ENCODE data around the gene NKIRAS1. TPM values are rescaled to one million over a fixed set of nuclear protein-coding genes. Genes with fewer than 3 reads are reported as not detected.

Gene NKIRAS1
- total RNA-seq, 2 donors from 2014 or later: 6.3 to 6.9 TPM

DNA sequence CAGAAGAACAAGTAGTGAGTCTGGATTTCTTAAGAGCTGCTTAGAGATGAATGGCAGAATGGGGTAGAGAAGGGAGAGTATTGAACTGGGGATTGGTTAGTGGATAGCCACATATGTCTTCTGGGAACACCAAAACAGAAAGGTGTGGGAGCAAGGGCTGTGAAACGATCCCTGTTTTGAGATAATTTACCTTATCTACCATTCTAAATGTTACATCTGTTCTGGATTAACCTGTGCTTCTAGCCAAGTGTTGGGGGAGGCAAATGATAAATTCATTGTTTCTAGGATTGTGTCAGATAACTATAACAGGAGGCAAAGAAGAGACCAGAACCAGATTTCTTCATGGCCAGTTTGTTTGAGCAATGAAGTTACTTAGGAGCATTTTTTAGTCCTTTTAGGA lies 36.7 kb upstream of the NKIRAS1 start:
- TF ChIP-seq, protein P1, sequence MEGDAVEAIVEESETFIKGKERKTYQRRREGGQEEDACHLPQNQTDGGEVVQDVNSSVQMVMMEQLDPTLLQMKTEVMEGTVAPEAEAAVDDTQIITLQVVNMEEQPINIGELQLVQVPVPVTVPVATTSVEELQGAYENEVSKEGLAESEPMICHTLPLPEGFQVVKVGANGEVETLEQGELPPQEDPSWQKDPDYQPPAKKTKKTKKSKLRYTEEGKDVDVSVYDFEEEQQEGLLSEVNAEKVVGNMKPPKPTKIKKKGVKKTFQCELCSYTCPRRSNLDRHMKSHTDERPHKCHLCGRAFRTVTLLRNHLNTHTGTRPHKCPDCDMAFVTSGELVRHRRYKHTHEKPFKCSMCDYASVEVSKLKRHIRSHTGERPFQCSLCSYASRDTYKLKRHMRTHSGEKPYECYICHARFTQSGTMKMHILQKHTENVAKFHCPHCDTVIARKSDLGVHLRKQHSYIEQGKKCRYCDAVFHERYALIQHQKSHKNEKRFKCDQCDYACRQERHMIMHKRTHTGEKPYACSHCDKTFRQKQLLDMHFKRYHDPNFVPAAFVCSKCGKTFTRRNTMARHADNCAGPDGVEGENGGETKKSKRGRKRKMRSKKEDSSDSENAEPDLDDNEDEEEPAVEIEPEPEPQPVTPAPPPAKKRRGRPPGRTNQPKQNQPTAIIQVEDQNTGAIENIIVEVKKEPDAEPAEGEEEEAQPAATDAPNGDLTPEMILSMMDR (conservative IDR thresholded peaks at IDR 0.05): no peak
- Histone ChIP-seq H3K4me1 (ENCODE audit: control insufficient read depth, insufficient read depth, low read length) (peaks cover 8% of the 10 kb centered on the region), H3K4me3 (ENCODE audit: low read length) (peak overlapping the region; percentile 4), H3K36me3 (ENCODE audit: control insufficient read depth, insufficient read depth, low read length) (no peaks in the 10 kb centered on the region), H3K27ac (ENCODE audit: low read depth, low read length) (no peak overlapping the region), H3K9ac (ENCODE audit: extremely low read depth, low read length, poor library complexity, severe bottlenecking) (peak overlapping the region; percentile 39), H3K9me3 (ENCODE audit: control insufficient read depth, low read length) (no peaks in the 10 kb centered on the region), H3K27me3 (ENCODE audit: control insufficient read depth, insufficient read depth, low read length, poor library complexity, severe bottlenecking) (no peaks in the 10 kb centered on the region)
- no peaks in the 10 kb centered on the region for H3K27me3 Mint-ChIP-seq (ENCODE audit: insufficient read depth)
- DNase-seq: no peak
- peaks cover 38% of the 10 kb centered on the region for H3K4me1 Mint-ChIP-seq
- peak overlapping the region; percentile 41 for H3K27ac Mint-ChIP-seq
- WGBS, 2 experiments (ENCODE audit: insufficient coverage in 1 of 2, insufficient read length in 1 of 2): 14% methylated on average over 1 of the region's 1 CpG; no CpG with 5 or more reads in 1 of the 2 experiments
- no peak overlapping the region for H3K4me3 Mint-ChIP-seq
- H3K36me3 Mint-ChIP-seq (ENCODE audit: low read depth): peaks cover 24% of the 10 kb centered on the region
- H3K9me3 Mint-ChIP-seq: no peaks in the 10 kb centered on the region

DNA sequence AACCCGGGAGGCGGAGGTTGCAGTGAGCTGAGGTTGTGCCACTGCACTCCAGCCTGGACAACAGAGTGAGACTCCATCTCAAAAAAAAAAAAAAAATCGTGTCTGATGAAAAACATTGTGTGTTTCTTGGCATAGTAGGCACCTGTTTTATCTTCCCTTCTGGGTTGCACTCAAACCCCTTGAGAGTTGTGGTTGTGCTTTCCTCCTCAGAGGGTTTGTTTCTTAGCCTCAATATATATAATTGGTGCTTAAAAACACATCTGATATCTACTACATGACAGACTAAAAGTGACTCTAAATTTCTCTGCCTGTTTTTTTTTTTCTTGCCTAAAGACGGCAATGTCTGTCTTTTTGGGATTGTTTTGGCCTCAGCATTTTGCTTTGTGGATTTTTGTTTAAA lies 35.9 kb upstream of the NKIRAS1 start:
- H3K27me3 ChIP-seq (ENCODE audit: control insufficient read depth, insufficient read depth, low read length, poor library complexity, severe bottlenecking): no peaks in the 10 kb centered on the region
- 71 to 90% methylated on average over 3 to 4 of the region's 4 CpGs for WGBS, 2 experiments (ENCODE audit: insufficient coverage in 1 of 2, insufficient read length in 1 of 2)
- H3K36me3 ChIP-seq (ENCODE audit: control insufficient read depth, insufficient read depth, low read length): no peaks in the 10 kb centered on the region
- H3K4me1 ChIP-seq (ENCODE audit: control insufficient read depth, insufficient read depth, low read length): peaks cover 8% of the 10 kb centered on the region
- no peak overlapping the region for H3K9ac ChIP-seq (ENCODE audit: extremely low read depth, low read length, poor library complexity, severe bottlenecking)
- no peaks in the 10 kb centered on the region for H3K9me3 ChIP-seq (ENCODE audit: control insufficient read depth, low read length)
- H3K27me3 Mint-ChIP-seq (ENCODE audit: insufficient read depth): no peaks in the 10 kb centered on the region
- DNase-seq: no peak
- TF ChIP-seq, protein P1 (conservative IDR thresholded peaks at IDR 0.05): no peak
- peaks cover 43% of the 10 kb centered on the region for H3K4me1 Mint-ChIP-seq
- H3K4me3 ChIP-seq (ENCODE audit: low read length): no peak overlapping the region
- no peaks in the 10 kb centered on the region for H3K9me3 Mint-ChIP-seq
- H3K36me3 Mint-ChIP-seq (ENCODE audit: low read depth): peaks cover 19% of the 10 kb centered on the region
- H3K27ac Mint-ChIP-seq: no peak overlapping the region
- H3K4me3 Mint-ChIP-seq: no peak overlapping the region
- no peak overlapping the region for H3K27ac ChIP-seq (ENCODE audit: low read depth, low read length)

DNA sequence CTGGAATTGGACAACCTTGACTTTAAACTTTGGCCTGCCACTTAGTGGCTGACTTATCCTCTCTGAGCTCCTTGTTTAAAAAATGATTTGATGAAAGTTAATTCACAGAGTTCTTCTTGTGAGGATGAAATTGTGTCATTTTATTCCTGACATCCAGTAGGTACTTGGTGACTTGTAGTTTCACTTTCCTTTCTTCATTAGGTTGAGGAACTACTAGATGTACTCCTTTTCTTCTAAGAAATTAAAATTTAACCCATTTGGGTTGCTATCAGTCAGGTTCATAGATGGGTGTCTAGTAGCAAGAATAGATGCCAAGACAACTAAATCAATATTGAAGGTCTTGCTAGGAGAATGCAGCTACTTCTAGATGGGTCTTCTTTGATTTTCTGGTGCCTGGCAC lies 33.5 kb upstream of the NKIRAS1 start:
- H3K27me3 ChIP-seq (ENCODE audit: control insufficient read depth, insufficient read depth, low read length, poor library complexity, severe bottlenecking): no peaks in the 10 kb centered on the region
- Mint-ChIP-seq H3K36me3 (ENCODE audit: low read depth) (peaks cover 6% of the 10 kb centered on the region), H3K9me3 (no peaks in the 10 kb centered on the region), H3K4me3 (no peak overlapping the region), H3K4me1 (peaks cover 45% of the 10 kb centered on the region), H3K27me3 (ENCODE audit: insufficient read depth) (no peaks in the 10 kb centered on the region), H3K27ac (no peak overlapping the region)
- TF ChIP-seq, protein P1 (conservative IDR thresholded peaks at IDR 0.05): no peak
- DNase-seq: no peak
- H3K9ac ChIP-seq (ENCODE audit: extremely low read depth, low read length, poor library complexity, severe bottlenecking): no peak overlapping the region
- H3K4me3 ChIP-seq (ENCODE audit: low read length): no peak overlapping the region
- no peaks in the 10 kb centered on the region for H3K9me3 ChIP-seq (ENCODE audit: control insufficient read depth, low read length)
- peaks cover 12% of the 10 kb centered on the region for H3K4me1 ChIP-seq (ENCODE audit: control insufficient read depth, insufficient read depth, low read length)
- no peaks in the 10 kb centered on the region for H3K36me3 ChIP-seq (ENCODE audit: control insufficient read depth, insufficient read depth, low read length)
- no peak overlapping the region for H3K27ac ChIP-seq (ENCODE audit: low read depth, low read length)

Data from endodermal cell (in vitro differentiated cells).